HG03045 (cell line): Measurements from ENCODE around the gene PFN4.
"Not testable (repeated sequence)": the region's sequence is repeated elsewhere in the genome, so short reads cannot be mapped to it uniquely, and the experiment has no call there.

Experiments
- ATAC-seq: cut with Tn5 transposase; IDR thresholded peaks from one replicate; pipeline ENCODE4 v1.9.1; 2021; ENCODE audit warnings: mild to moderate bottlenecking, moderate library complexity; ENCODE audit not compliant: unreplicated experiment

Gene PFN4, protein sequence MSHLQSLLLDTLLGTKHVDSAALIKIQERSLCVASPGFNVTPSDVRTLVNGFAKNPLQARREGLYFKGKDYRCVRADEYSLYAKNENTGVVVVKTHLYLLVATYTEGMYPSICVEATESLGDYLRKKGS

DNA sequence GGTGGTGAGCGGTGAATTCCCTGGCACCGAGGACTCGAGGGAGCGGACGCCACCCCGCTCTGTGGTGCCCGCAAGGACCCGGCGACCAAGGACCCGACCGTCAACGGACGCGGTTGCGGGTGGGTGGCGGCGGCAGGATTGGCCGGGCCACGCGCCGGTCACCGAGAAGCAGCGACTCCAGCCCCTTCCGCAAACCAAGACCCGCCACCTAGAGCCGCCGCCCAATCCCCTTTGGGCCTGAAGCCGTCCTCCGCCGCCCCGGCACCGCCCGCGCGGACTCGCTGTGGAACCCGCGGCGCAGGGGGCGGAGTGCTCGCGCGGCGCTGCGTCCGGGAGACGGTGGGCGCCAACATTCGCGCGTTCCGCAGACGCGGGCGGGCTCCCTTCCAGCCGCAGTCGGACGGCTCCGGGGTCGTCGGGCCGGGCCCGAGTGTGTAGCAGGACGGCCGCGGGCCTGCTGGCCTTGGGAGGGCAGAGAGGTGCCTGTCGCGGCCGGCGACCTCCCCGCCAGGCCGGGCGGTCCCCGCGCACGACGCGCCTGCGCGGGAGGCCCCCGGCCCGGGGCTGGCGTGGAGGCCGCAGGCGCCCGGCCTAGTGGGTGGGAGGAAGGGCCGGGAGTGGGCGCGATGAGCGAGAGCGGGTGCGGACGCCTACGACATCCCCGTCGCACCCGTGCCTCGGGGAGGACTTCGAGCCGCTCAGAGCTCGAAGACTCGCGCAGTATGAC is at the start of gene PFN4, which contains the start of gene FAM228B:
Gene PFN4, minus strand, starts transcription at position 140 of the 727 bp plus-strand sequence. CDS start 799 bp downstream, outside the sequence.
Gene FAM228B, plus strand, starts transcription at position 275 of the 727 bp plus-strand sequence. CDS start 893 bp downstream, outside the sequence.
- peak; percentile 93 for ATAC-seq

DNA sequence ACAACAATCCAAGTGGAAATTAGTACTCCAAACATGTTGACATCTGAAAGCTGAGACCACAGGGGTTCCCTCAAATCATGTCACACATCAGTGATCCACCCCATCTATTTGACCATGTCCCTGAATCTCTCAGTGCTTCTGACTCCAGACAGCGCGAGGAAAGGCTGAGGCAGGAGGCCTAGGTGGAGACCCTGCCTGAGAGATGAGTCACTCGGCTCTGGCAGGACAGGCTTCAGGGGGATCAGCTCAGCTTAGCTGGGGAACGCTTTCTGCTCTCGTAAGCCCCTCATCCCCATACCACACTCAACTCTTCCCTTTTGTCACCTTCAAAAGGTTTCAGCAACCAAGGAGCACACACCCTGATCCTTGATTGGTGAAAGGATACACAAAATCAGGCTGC is 45.9 kb upstream of the PFN4 start:
- no peak for ATAC-seq

DNA sequence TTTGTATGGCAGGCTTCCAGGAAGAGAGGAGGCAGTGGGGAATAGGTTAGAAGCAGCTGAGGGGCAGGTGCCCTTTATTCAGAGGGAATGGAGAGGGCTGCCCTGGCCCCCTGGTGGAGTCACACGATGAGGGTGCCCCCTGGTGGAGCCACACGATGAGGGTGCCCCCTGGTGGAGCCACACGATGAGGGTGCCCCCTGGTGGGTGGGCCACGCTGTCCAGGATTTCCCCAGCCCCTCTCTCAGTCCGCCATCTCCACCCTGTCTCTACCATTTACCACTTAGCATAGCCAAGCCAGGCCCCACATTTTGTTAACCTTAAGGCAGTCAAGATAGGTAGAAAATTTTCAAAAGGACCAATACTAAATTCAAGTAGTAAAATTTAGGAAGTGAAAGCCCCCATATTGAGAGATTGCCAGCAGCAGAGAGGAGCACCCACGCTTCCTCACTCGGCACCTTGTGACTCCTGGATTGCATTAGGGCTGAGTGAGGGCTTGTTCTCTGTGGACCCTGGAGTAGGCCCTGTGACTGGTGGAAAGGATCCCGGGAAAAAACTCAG is 41.4 kb upstream of the PFN4 start:
- no peak for ATAC-seq

DNA sequence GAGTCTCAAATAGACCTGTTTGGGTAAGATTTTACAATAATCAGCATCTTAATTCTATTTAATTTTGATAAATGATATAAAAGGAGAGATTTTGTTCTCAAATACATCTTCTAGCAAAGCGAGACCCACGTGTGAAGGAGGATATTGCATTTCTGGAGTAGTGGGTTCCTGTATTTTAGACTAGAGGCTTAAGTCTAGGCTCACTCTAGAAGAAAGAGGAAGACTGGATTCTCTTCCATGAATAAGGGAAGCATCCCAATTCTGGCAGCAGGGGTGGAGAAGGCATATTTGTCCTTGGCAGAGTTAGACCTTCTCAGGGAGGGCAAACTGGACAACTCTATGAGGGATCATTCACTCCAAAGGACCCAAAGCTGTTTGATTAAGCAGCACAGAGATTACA is 40.5 kb upstream of the PFN4 start:
- no peak for ATAC-seq

DNA sequence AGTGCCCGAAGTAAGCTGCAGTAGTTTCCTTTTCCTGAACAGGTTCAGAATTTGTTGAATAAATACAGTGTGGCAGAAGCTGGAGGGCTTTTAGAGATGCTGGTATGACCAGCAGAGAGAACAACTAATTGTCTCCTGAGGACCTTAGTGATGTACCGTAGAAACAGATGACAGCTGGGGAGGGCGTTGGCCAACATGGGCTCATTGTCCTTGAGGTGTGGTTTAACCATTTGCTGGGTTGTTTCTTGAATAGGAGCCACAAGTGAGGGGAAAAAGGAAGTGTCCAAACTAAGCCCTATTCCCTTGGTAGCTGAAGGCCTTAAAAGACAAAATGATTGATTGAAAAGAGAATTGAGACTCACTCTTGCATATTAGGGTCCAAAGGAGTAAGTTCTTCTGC is 40.1 kb upstream of the PFN4 start:
- ATAC-seq = no peak

DNA sequence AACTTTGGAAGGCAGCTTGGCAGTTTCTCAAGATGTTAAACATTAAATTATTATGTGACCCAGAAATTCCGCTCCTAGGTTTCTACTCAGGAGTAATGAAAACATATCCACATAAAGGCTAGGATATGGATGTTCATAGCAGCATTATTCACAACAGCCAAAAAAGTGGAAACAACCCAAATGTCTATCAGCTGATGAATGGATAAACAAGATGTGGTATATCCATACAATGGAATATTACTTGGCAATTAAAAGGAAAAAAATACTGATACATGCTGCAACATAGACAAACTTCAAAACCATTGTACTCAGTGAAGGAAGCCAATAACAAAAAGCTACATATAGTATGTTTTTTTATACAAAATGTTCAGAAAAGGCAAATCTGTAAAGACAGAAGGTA is 39.4 kb upstream of the PFN4 start:
- no peak for ATAC-seq

DNA sequence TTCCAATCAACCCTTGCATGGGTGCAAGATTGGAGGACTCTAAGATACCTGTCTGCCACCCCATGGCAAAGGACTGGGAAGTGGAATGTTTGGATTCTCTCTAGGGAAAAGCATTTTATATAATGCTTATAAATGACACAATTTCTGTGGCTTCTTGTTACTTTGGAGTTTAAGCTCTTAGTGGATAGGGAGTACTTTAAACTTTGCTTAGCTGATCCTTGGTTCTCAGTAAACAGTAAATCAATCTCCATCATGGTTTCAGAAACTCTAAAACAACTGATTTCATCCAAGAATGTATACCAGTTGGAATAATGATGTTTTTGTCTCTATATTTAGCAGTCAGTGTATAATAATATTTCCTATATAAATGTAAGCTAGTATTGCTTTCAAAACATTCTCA is 37.6 kb upstream of the PFN4 start:
- ATAC-seq = no peak

DNA sequence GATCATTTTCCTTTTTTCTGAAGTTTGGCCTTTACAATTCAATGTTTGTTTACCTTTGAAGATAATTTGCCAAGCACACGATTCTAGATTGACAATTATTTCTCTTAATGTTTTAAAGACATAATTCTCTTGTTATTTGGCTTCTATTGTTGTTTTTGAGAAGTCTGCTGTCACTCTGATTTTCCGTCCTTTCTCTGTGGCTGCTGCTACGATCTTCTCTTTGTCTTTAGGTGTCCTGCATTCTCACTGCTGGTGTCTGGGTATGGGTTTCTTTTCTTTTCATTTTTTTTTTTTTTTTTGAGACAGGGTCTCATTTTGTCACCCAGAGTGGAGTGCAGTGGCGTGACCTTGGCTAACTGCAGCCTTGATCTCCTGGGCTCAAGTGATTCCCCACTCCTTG is 36.6 kb upstream of the PFN4 start:
- ATAC-seq = no peak

DNA sequence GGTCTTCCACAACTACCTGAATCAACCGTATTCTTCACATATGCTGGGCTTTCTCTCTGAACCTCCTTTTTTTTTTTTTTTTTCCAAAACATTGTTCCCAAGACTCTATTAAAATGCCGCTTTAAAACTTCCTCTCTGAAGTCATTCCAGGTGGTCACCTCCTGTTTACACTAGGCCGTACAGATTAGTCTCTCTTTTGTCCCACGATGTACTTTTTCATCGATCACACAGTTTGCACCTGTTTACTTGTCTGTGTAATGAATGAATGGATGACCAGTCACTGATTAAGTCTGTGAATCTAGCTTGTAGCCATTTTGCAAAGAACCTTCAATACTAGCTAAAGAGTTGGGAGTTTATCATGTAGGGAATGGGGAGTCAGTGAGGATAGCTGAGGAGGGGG is 35.0 kb upstream of the PFN4 start:
- ATAC-seq = no peak

DNA sequence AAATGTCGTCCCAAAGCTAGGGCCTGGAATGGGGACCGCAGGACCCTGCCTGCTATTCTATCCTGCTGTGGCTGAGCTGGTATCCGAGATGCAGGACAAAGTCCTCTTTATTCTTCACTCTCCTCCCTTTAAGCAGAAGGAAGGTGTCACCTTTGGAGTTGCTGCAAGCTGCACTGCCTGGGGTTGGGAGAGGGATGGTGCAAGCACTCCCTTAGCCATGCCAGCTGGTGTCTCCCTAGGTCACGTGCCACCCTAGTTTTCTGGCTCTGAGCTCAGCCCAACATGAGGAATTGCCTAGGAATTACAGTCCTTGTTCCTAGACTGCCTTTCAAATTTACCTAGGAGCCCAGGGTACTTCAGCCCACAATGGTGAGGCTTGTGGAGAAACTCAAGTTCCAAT is 30.3 kb upstream of the PFN4 start:
- no peak for ATAC-seq

DNA sequence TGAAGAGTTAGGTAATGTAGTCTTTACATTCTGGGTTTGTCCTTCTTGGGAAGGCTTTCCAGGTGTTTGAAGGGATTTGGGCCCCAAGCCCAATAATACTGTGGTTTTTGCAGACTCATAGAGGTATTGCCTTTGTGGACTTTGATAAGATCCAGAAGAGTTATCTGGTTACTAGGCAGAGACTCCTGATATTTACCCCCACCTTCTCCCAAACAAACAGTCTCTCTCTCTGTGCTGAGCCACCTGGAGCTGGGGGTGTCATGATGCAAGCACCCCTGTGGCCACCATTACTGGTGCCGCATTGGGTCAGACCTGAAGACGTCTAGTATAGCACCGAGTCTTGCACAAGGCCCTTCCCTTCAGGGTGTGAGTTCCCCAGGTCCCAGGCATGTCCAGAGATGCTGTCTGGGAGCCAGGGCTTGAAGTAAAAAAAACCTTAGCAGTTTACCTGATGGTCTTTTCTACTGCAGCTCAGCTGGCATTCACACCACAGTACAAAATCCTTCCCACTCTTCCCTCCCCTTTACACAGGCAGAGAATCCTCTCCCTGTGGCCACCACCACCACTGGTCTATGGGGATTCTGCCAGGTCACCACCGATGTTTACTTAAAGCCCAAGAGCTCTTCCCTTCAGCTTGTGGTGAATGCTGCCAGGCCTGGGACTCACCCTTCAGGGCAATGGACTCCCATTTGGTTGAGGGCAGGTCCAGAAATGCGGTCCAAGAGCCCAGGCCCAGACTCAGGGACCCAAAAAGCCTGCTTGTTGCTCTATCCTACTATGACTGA is 29.5 kb upstream of the PFN4 start:
- ATAC-seq = no peak

DNA sequence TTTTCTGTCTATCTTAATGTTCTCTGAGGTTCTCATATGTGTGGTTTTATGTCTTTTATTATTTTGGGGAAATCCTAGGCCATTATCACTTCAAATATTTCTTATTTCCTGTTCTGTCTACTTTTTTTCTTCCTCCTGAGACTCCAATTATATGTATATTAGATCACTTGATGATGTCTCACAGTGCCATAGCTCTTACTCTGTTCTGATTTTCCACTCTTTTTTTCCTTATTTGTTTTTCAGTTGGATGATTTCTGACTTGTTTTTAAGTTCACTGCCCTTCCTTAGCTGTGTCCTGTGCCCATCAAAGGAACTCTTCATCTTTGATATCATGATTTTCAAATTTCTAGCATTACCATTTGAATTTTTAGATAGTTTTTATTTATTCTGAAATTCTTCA is 24.2 kb upstream of the PFN4 start:
- no peak for ATAC-seq

DNA sequence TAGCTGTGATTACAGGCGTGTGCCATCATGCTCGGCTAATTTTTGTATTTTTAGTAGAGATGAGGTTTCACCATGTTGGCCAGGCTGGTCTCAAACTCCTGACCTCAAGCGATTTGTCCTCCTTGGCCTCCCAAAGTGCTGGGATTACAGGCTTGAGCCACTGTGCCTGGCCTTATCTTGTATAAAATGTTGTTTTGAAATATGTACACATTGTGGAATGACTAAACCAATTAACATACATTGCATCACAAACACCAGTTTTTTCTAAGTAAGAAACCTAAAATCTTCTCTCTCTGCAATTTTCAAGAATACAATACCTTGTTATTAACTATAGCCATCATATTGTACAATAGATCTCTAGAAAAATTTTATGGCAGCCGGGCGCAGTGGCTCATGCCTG is 17.2 kb upstream of the PFN4 start:
- not testable (repeated sequence) for ATAC-seq

DNA sequence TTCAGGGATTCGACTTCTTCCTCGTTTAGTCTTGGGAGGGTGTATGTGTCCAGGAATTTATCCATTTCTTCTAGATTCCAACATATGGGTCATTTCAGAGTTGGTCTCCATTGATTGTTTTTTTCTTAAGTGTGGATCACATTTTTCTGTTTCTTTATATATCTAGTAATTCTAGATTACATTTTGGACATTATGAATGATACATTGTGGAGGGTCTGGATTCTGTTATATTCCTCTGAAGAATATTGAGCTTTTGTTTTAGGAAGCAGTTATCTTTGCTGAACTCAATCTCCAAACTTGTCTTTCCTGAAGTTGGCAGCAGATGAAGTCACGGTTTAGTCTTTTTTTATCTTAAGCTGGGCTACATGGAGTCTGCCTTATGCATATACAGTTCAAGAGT is 9.4 kb upstream of the PFN4 start:
- no peak for ATAC-seq

DNA sequence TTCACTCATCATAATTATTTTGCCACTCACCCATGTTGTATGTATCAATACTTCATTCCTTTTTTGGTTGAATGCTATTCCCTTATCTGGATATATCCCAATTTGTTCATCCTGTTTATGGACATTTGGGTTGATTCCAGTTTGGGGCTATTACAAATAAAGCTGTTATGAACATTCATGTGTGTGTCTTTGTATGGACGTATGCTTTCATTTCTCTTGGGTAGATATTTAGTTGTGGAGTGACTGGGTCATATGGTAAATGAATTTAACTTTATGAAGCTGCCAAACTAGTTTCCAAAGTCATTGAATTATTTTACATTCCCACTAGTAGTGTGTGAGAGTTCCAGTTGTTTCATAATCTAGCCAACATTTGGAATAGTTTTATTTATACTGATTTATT is 2.8 kb upstream of the PFN4 start:
- no peak for ATAC-seq

DNA sequence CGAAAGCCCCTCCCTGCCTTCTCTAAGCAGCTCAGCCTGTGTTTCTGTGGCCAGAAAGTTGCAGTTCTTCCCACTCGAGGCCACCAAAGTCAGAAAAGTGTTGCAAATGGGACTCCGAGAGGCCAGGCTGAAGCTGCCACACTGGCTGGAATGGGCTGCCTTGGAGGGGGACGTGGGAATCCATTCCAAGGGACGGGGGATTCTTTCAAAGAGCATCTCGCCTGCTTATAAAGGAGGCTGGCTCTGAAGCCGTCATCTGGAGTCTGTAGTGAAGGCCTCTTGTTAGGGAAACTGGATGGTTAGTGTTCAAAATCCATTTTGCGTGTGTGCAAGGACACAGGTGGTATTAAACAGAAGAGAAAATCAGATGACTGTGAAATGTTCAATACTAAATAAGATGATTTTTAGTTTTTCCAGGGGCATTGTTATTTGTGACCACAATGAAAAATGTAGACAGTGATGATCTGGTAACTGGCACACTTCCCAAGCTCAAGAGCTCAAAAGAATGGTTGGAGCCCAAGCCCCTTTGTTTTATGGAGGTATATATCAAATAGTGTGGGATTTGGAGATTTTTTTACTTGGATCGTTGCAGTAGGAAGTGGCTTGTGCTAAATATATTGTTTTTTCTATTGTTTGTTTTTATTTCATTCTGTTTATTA is 917 bp upstream of the PFN4 start:
- ATAC-seq = peak; percentile 16

DNA sequence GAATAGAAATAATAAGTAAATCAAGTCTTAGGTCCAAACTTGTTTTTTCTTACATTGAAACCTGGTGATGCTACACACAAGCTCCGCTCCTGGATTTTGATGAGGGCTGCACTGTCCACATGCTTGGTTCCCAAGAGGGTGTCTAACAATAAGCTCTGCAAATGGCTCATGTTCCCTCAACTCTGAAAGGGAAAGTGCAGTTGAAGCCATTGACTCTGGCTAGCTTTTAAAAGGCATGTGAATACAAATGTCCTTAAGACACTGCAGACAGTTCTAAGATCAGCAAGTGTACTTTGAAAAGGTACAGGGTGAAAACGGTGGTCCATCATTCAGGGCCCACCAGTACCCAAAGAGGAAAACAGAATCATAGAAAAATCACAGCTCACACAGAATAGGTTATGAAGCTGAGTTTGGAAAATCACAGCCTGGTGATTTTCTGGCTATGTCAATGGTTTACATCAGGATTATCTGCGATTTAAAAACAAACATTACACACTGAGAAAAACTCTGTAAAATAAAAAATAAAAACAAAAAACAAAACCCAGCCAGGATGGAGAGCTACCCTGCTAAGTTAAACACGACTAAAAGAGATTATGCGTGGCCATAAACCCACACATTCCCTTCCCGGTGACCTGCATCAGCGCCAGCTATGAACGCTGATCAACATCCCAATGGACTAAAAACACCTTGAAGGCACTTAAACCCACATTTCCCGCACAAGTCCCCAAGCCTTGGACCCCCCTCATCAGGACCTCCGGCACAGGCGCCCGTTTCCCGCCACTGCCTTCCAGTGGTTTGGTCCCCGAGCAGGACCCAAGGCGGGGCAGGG is 554 bp downstream of the PFN4 start:
- no peak for ATAC-seq

DNA sequence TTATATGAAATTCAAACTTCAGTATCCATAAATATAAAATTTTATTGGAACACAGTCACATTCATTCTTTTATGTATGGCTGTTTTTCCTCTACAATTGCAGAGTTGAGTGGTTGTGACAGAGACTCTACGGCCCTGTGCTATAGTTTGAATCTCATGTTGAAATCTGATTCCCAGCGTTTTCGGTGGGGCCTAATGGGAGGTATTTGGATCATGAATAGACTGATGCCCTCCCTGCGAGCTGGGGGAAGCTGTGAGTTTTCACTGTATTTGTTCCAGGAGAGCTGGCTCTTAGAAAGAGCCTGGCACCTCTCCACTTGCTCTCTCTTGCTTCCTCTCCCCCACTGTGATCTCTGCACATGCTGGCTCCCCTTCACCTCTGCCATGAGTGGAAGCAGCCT is 1.7 kb downstream of the PFN4 start:
- no peak for ATAC-seq

DNA sequence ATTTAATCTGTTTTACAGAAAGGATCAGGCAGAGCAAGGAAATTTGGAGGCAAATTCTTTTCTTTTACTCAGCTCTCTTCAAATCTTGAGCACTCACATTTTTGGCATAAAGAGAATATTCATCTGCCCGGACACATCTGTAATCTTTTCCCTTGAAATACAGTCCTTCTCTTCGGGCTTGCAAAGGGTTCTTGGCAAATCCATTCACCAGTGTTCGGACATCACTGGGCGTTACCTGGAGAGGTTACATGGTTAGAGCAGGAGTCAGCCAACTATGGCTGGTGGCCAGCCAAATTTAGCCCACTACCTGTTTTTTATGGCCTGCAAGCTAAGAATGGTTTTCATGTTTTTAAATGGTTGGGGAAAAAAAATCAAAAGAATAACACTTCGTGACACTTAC is 2.1 kb downstream of the PFN4 start:
- ATAC-seq = no peak

DNA sequence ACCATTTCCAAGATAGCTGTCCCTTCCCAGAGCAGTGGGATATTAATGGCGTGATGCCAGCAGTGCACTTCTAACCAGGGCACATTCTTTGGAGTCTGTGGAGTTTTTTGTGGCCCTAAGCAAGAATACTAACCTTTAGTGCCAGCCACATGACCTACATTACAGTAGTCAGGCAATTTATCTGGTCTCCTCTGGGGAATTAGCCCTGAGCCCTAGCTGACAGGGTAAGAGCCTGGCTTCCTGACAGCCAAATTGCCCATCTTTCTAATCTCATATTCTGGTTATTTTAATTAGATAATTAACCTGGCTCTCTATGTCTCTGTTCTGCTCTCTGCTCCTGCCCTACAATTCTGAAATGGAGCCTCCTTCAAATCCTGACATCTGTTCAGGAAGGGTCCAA is 5.2 kb downstream of the PFN4 start:
- ATAC-seq = no peak
